ENCODE results near the gene SYNE2. TPM values are rescaled to one million over a fixed set of nuclear protein-coding genes. Genes with fewer than 3 reads are reported as not detected.

SYNE2 gene
- total RNA-seq, 1 experiment from 2014 or later, result 37.5 TPM

GRCh38 chr14:63996016-63996415 is 143.2 kb downstream of the SYNE2 start:
- ATAC-seq, result no peak
- Histone ChIP-seq H3K27me3 (ENCODE audit: control insufficient read depth, insufficient read depth, low read length) (no peaks in the 10 kb centered on the region), H3K36me3 (ENCODE audit: control insufficient read depth, insufficient read depth, low read length) (peaks cover 4% of the 10 kb centered on the region; the same call in 1 of the 2 replicates), H3K9me3 (ENCODE audit: control insufficient read depth, insufficient read depth, low read depth, low read length) (no peaks in the 10 kb centered on the region), H3K27ac (ENCODE audit: low read length) (no peak overlapping the region), H3K4me1 (ENCODE audit: control insufficient read depth, insufficient read depth, low read length) (no peaks in the 10 kb centered on the region), H3K4me3 (ENCODE audit: low read depth in 2 of 2, low read length in 2 of 2) (no peak overlapping the region)
- TF ChIP-seq REST (IDR thresholded peaks at IDR 0.05; ENCODE audit: insufficient read depth in 1 of 2, low read depth in 2 of 2, low read length in 1 of 2), result no peak
- TF ChIP-seq TCF7L2 (IDR thresholded peaks at IDR 0.05; ENCODE audit: low read depth, low read length), result no peak
- TF ChIP-seq CTCF (IDR thresholded peaks at IDR 0.05), result no peak
- TF ChIP-seq SIN3A (IDR thresholded peaks at IDR 0.05; ENCODE audit: borderline replicate concordance, insufficient read depth, low read depth, low read length), result no peak
- no peak for TF ChIP-seq POLR2AphosphoS5 (IDR thresholded peaks at IDR 0.05; ENCODE audit: low read depth, low read length)
- in situ Hi-C loops (cut with HindIII; ENCODE audit: low pct_unique_long_range_greater_than_20kb, low sequenced_read_pairs) (no loop called here), intact Hi-C loops (cut with micrococcal nuclease; ENCODE audit: unreplicated experiment) (no loop called here)
- no TSS peak for BruUV-seq (replicated peaks)
- no peak for DNase-seq (ENCODE audit: low read depth, low spot score)
- POLR2A ChIA-PET, result no interaction called here
- CTCF ChIA-PET, result no interaction called here

GRCh38 chr14:63996625-63997220 is 143.9 kb downstream of the SYNE2 start:
- intact Hi-C loops (cut with micrococcal nuclease; ENCODE audit: unreplicated experiment), result no loop called here
- Histone ChIP-seq H3K27ac (ENCODE audit: low read length) (no peak overlapping the region), H3K4me1 (ENCODE audit: control insufficient read depth, insufficient read depth, low read length) (no peaks in the 10 kb centered on the region), H3K9me3 (ENCODE audit: control insufficient read depth, insufficient read depth, low read depth, low read length) (no peaks in the 10 kb centered on the region), H3K27me3 (ENCODE audit: control insufficient read depth, insufficient read depth, low read length) (no peaks in the 10 kb centered on the region), H3K4me3 (ENCODE audit: low read depth in 2 of 2, low read length in 2 of 2) (no peak overlapping the region), H3K36me3 (ENCODE audit: control insufficient read depth, insufficient read depth, low read length) (peaks cover 4% of the 10 kb centered on the region; the same call in 1 of the 2 replicates)
- no TSS peak for BruUV-seq (replicated peaks)
- in situ Hi-C loops (cut with HindIII; ENCODE audit: low pct_unique_long_range_greater_than_20kb, low sequenced_read_pairs), result no loop called here
- no peak for DNase-seq (ENCODE audit: low read depth, low spot score)
- ChIA-PET POLR2A (no interaction called here), CTCF (no interaction called here)
- ATAC-seq, result no peak
- no peak for TF ChIP-seq TCF7L2 (IDR thresholded peaks at IDR 0.05; ENCODE audit: low read depth, low read length)
- TF ChIP-seq CTCF (IDR thresholded peaks at IDR 0.05), result no peak
- no peak for TF ChIP-seq POLR2AphosphoS5 (IDR thresholded peaks at IDR 0.05; ENCODE audit: low read depth, low read length)
- no peak for TF ChIP-seq SIN3A (IDR thresholded peaks at IDR 0.05; ENCODE audit: borderline replicate concordance, insufficient read depth, low read depth, low read length)
- no peak for TF ChIP-seq REST (IDR thresholded peaks at IDR 0.05; ENCODE audit: insufficient read depth in 1 of 2, low read depth in 2 of 2, low read length in 1 of 2)

Data from Panc1 (cell line).